LHCN-M2 (cell line): ENCODE data around the gene CTDSP2. TPM values are rescaled to one million over a fixed set of nuclear protein-coding genes. Genes with fewer than 3 reads are reported as not detected.
A peak's percentile ranks its signal among the peaks of the same experiment; 100 is the strongest.
"Not testable (repeated sequence)": the region's sequence is repeated elsewhere in the genome, so short reads cannot be mapped to it uniquely, and the experiment has no call there.

Experiments used
- DNase-seq: peaks from one replicate; pipeline ENCODE4 v3.0.0-alpha.2; 2012; ENCODE audit warnings: low read depth
- total RNA-seq: library from RNA; depleted of rRNA; stranded (reverse); fragments of >200 nt; gene quantifications from 2 replicates; pipeline ENCODE4 v1.2.3, GENCODE V29; 2014

The CTDSP2 gene
- total RNA-seq, 1 experiment from 2014 or later = 31.9 TPM

GRCh38 chr12:57835366-57836288, 10.9 kb downstream of the CTDSP2 start:
- no peak for DNase-seq

- no peak for DNase-seq
Measured at GRCh38 chr12:57834086-57834876, 12.2 kb downstream of the CTDSP2 start.

- no peak for DNase-seq
Measured at GRCh38 chr12:57833672-57834071, 12.9 kb downstream of the CTDSP2 start.

- peak; percentile 53 for DNase-seq
Measured at GRCh38 chr12:57832966-57833365, 13.6 kb downstream of the CTDSP2 start.

- DNase-seq = no peak
Measured at GRCh38 chr12:57830393-57830792, 16.1 kb downstream of the CTDSP2 start.

- DNase-seq = no peak
Measured at GRCh38 chr12:57829025-57829777, 17.3 kb downstream of the CTDSP2 start.

GRCh38 chr12:57826966-57827365, 19.6 kb downstream of the CTDSP2 start:
- DNase-seq = no peak

GRCh38 chr12:57826400-57826799, 20.1 kb downstream of the CTDSP2 start:
- DNase-seq = no peak

- DNase-seq = no peak
Measured at GRCh38 chr12:57825451-57825850, 21.1 kb downstream of the CTDSP2 start.

GRCh38 chr12:57823908-57824640, 22.5 kb downstream of the CTDSP2 start:
- DNase-seq = no peak

- no peak for DNase-seq
Measured at GRCh38 chr12:57823131-57823907, 23.2 kb downstream of the CTDSP2 start.

- DNase-seq = no peak
Measured at GRCh38 chr12:57822392-57823130, 24.0 kb downstream of the CTDSP2 start.

- DNase-seq = no peak
Measured at GRCh38 chr12:57821474-57822214, 24.9 kb downstream of the CTDSP2 start.

GRCh38 chr12:57821015-57821414, 25.5 kb downstream of the CTDSP2 start:
- not testable (repeated sequence) for DNase-seq

GRCh38 chr12:57820119-57820518, 26.4 kb downstream of the CTDSP2 start:
- not testable (repeated sequence) for DNase-seq

- DNase-seq = not testable (repeated sequence)
Measured at GRCh38 chr12:57817990-57818331, 28.6 kb downstream of the CTDSP2 start.

GRCh38 chr12:57817261-57817989, 29.1 kb downstream of the CTDSP2 start:
- no peak for DNase-seq

- peak; percentile 24 for DNase-seq
Measured at GRCh38 chr12:57816855-57817151, 29.7 kb downstream of the CTDSP2 start.
